K562 (cell line): ENCODE measurements around the gene LRMDA. TPM values are rescaled to one million over a fixed set of nuclear protein-coding genes. Genes with fewer than 3 reads are reported as not detected.

ENCODE experiments used
- ATAC-seq: fragments of 200-7000 bp; cut with Tn5 transposase; 3 replicates; pipeline ENCODE4 v1.9.1; 2020; ENCODE audit warnings: moderate library complexity
- BruUV-seq: library from RNA; stranded (reverse); fragments of 400-500 nt; replicated peaks from 2 replicates; lab custom pipeline; 2021; lab: Mats Ljungman, UMichigan
- CTCF ChIA-PET: fragments of 300-600 bp; formaldehyde crosslinking; extraction: SDS; loops from one replicate; lab custom pipeline; 2021; ENCODE audit warnings: low intra/inter-chr PET ratio; lab: Yijun Ruan, JAX
- POLR2A ChIA-PET: fragments of 300-600, 350-650 bp; sonication (Branson Sonifier 250); formaldehyde crosslinking; extraction: SDS; loops from one replicate; lab custom pipeline; 2021; ENCODE audit warnings: antibody characterized with exemption, inconsistent platforms; lab: Yijun Ruan, JAX
- DNase-seq, 4 experiments: peaks; one replicate each; pipeline versions ENCODE4 v3.0.0 to v3.0.0-alpha.2; 2011 to 2018; ENCODE audit warnings: low spot score in 3 of 4, mixed read lengths in 3 of 4; ENCODE audit errors: extremely low read depth in 1 of 4
- FAIRE-seq: peaks from 2 replicates; lab custom pipeline; 2011; peaks lifted over from hg19 to GRCh38; lab: Jason Lieb, UNC
- H2AFZ ChIP-seq: 2 replicates; pipeline ENCODE4 v1.6.0; 2011; ENCODE audit warnings: low read depth, low read length, control low read depth, inconsistent platforms
- H3K27ac ChIP-seq: fragments of 200-600 bp; 3 replicates; pipeline ENCODE4 v1.8.0; 2011; ENCODE audit warnings: low read depth, mild to moderate bottlenecking, control low read depth, inconsistent platforms, low read length, moderate library complexity, mixed read lengths; ENCODE audit errors: extremely low read depth
- H3K27me3 ChIP-seq, 2 experiments: fragments of 300-600 bp in 1 of 2; 2 replicates in 1 of 2; 3 replicates in 1 of 2; pipeline versions ENCODE4 v1.6.0 to v1.8.0; 2011; ENCODE audit warnings: inconsistent platforms in 2 of 2, low read length in 2 of 2, mild to moderate bottlenecking in 1 of 2, mixed read lengths in 1 of 2, moderate library complexity in 1 of 2; ENCODE audit not compliant: control insufficient read depth in 2 of 2, insufficient read depth in 2 of 2
- H3K36me3 ChIP-seq: fragments of 300-600 bp; 3 replicates; pipeline ENCODE4 v1.8.0; 2011; ENCODE audit warnings: mild to moderate bottlenecking, low read length, inconsistent platforms; ENCODE audit not compliant: control insufficient read depth, insufficient read depth
- H3K4me1 ChIP-seq, 2 experiments: fragments of 200-600 bp in 1 of 2; replicated peaks in 1 of 2; 2 replicates in 1 of 2; 3 replicates in 1 of 2; pipeline versions ENCODE4 v1.5.1 to v1.8.0; 2011; ENCODE audit warnings: inconsistent platforms in 2 of 2, low read length in 2 of 2, mild to moderate bottlenecking in 1 of 2, mixed read lengths in 1 of 2, moderate library complexity in 1 of 2; ENCODE audit not compliant: control insufficient read depth in 2 of 2, insufficient read depth in 2 of 2
- H3K4me2 ChIP-seq: 2 replicates; pipeline ENCODE4 v1.6.1; 2011; ENCODE audit warnings: low read length, control low read depth, inconsistent platforms, mixed read lengths; ENCODE audit not compliant: insufficient read depth
- H3K4me3 ChIP-seq: fragments of 200-600 bp; sonication (generic), shearing (Covaris generic); 2 replicates; pipeline ENCODE4 v1.5.1; 2016; ENCODE audit warnings: control low read depth, inconsistent platforms
- H3K79me2 ChIP-seq: fragments of 200-600 bp; 3 replicates; pipeline ENCODE4 v1.8.0; 2011; ENCODE audit warnings: low read length, inconsistent platforms; ENCODE audit not compliant: control insufficient read depth, insufficient read depth
- H3K9ac ChIP-seq, 2 experiments: 2 replicates each; pipeline versions ENCODE4 v1.6.0 to v1.6.1; 2011; ENCODE audit warnings: low read depth in 2 of 2, low read length in 2 of 2, control low read depth in 1 of 2, inconsistent platforms in 1 of 2, mild to moderate bottlenecking in 1 of 2, mixed read lengths in 1 of 2; ENCODE audit not compliant: insufficient read depth in 1 of 2
- H3K9me1 ChIP-seq: one replicate; pipeline ENCODE4 v1.6.0; 2011; ENCODE audit warnings: inconsistent platforms, mild to moderate bottlenecking, low read length, moderate library complexity; ENCODE audit not compliant: control insufficient read depth, insufficient read depth
- H3K9me3 ChIP-seq: replicated peaks from 2 replicates; pipeline ENCODE4 v1.5.1; 2011; ENCODE audit warnings: low read depth, low read length, inconsistent platforms; ENCODE audit not compliant: control insufficient read depth, insufficient read depth
- H4K20me1 ChIP-seq: replicated peaks from 2 replicates; pipeline ENCODE4 v1.6.1; 2011; ENCODE audit warnings: low read length, inconsistent platforms, mixed read lengths; ENCODE audit not compliant: control insufficient read depth, insufficient read depth
- CHD7 ChIP-seq: fragments of 200-600 bp; sonication (generic); IDR thresholded peaks from one replicate; pipeline ENCODE4 v1.6.1; 2012; ENCODE audit warnings: mild to moderate bottlenecking, low read depth, low read length, inconsistent platforms
- ERF ChIP-seq: fragments of 450-650 bp; formaldehyde crosslinking; IDR thresholded peaks from 2 replicates; pipeline ENCODE4 v1.4.0; 2020; ENCODE audit warnings: mild to moderate bottlenecking, mixed read lengths
- KDM1A ChIP-seq, 2 experiments: fragments of 450-650 bp; IDR thresholded peaks; 2 replicates each; pipeline ENCODE4 v1.6.1; 2016; ENCODE audit warnings: mild to moderate bottlenecking in 2 of 2
- KLF1 ChIP-seq: fragments of 450-650 bp; IDR thresholded peaks from 2 replicates; pipeline ENCODE4 v1.6.1; 2016; ENCODE audit warnings: missing genetic modification characterization, missing compliant biosample characterization
- MEF2D ChIP-seq: conservative IDR thresholded peaks from 2 replicates; pipeline ENCODE4 v1.6.1; 2016; ENCODE audit warnings: low read depth, missing genetic modification characterization, missing compliant biosample characterization
- NEUROD1 ChIP-seq: fragments of 150-350 bp; IDR thresholded peaks from 2 replicates; pipeline ENCODE4 v1.6.1; 2014; ENCODE audit warnings: borderline replicate concordance, low read length, low read depth; ENCODE audit not compliant: partially characterized antibody
- PRPF4 ChIP-seq: fragments of 200-400 bp; formaldehyde crosslinking; IDR thresholded peaks from one replicate; pipeline ENCODE4 v1.6.1; 2017; ENCODE audit warnings: low read length, low read depth, mild to moderate bottlenecking; ENCODE audit not compliant: insufficient read depth, poor library complexity, severe bottlenecking
- SRF ChIP-seq, 2 experiments: fragments of 250-450, 450-650 bp in 1 of 2; sonication (Bioruptor Pico) in 1 of 2; sonication (generic) in 1 of 2; formaldehyde crosslinking; IDR thresholded peaks; 2 replicates each; pipeline versions ENCODE4 v1.5.0 to v1.5.1; 2020 to 2022; ENCODE audit warnings: mild to moderate bottlenecking in 1 of 2, missing genetic modification reagents in 1 of 2
- TAF9B ChIP-seq: fragments of 450-650 bp; IDR thresholded peaks from 2 replicates; pipeline ENCODE4 v1.6.1; 2018; ENCODE audit warnings: mild to moderate bottlenecking; ENCODE audit not compliant: partially characterized antibody
- TGIF2 ChIP-seq: sonication (generic); formaldehyde crosslinking; IDR thresholded peaks from 2 replicates; pipeline ENCODE4 v1.8.1; 2022; ENCODE audit warnings: mild to moderate bottlenecking, missing genetic modification reagents, moderate library complexity
- WGBS: fragments of 100-300 bp; shearing (Covaris generic); methylation state at CpG from one replicate; pipeline ENCODE4 v1.1.6; 2016; ENCODE audit warnings: low coverage, mixed read lengths; ENCODE audit not compliant: insufficient coverage; ENCODE audit errors: missing lambda C conversion rate; 5-methylcytosine and 5-hydroxymethylcytosine counted together
- in situ Hi-C: fragments of 300-500 bp; cut with MboI; formaldehyde crosslinking; loops from 4 replicates; pipeline ENCODE4 v1.15.0; 2018; ENCODE audit warnings: inconsistent platforms, mixed read lengths
- intact Hi-C: fragments of 100-400 bp; cut with micrococcal nuclease; formaldehyde crosslinking; loops from 2 replicates; pipeline ENCODE4 v1.14.2; 2022
- polyA plus RNA-seq, 8 experiments: library from polyadenylated mRNA; depleted of rRNA in 4 of 8; stranded (reverse) in 5 of 8; unstranded in 3 of 8; fragments of >200 nt; fragmentation: Nextera tagmentation in 2 of 8; fragmentation: Illumina TruSeq in 1 of 8; extraction: Ambion mirVana in 2 of 8; extraction: Trizol in 1 of 8; gene quantifications; 2 replicates each; pipeline versions ENCODE4 v1.2.1 to v1.2.3, GENCODE V29; 2011 to 2014; ENCODE audit warnings: inconsistent platforms in 1 of 8, missing spikeins in 1 of 8
- total RNA-seq, 7 experiments: library from RNA; depleted of rRNA in 6 of 7; stranded (reverse); fragments of >200 nt in 6 of 7; fragmentation: Illumina TruSeq in 2 of 7; extraction: Trizol in 2 of 7; gene quantifications; 2 replicates each; pipeline versions ENCODE4 v1.2.1 to v1.2.3, GENCODE V29; 2011 to 2021; ENCODE audit warnings: low replicate concordance in 1 of 7
- TF ChIP-seq, protein P1 (sequence below): fragments of 250-450 bp; sonication (Bioruptor Pico); IDR thresholded peaks from 2 replicates; pipeline ENCODE4 v1.4.0; 2020

The LRMDA gene
- total and polyA plus RNA-seq, 9 of the 15 experiments (the other 6 are each of a cell fraction or from before 2014, with no cell fraction given): 0.25 TPM; not detected in 8

GRCh38 chr10:76001461-76001860 is 570.0 kb downstream of the LRMDA start:
- Histone ChIP-seq H3K27ac (no peak overlapping the region), H3K79me2 (no peaks in the 10 kb centered on the region), H3K4me3 (no peak overlapping the region), H3K27me3 (peaks cover 0 to 8% of the 10 kb centered on the region in 2 experiments; a peak in 1 of 5 replicates), H2AFZ (no peak overlapping the region), H3K4me2 (no peak overlapping the region), H4K20me1 (no peaks in the 10 kb centered on the region), H3K9me1 (no peaks in the 10 kb centered on the region), H3K9me3 (no peaks in the 10 kb centered on the region), H3K4me1 (no peaks in the 10 kb centered on the region), H3K9ac (no peak overlapping the region), H3K36me3 (no peaks in the 10 kb centered on the region)
- ChIA-PET POLR2A (no interaction called here), CTCF (no interaction called here)
- intact Hi-C loops: no loop called here
- in situ Hi-C loops: no loop called here
- no TSS peak for BruUV-seq
- FAIRE-seq (no peak), ATAC-seq (no peak), DNase-seq (no peak)
- 0% methylated on average over 1 of the region's 1 CpG for WGBS
- TF ChIP-seq, protein P1, sequence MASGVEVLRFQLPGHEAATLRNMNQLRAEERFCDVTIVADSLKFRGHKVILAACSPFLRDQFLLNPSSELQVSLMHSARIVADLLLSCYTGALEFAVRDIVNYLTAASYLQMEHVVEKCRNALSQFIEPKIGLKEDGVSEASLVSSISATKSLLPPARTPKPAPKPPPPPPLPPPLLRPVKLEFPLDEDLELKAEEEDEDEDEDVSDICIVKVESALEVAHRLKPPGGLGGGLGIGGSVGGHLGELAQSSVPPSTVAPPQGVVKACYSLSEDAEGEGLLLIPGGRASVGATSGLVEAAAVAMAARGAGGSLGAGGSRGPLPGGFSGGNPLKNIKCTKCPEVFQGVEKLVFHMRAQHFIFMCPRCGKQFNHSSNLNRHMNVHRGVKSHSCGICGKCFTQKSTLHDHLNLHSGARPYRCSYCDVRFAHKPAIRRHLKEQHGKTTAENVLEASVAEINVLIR (CRISPR knock-in tag): no peak
- TF ChIP-seq TGIF2 (CRISPR knock-in tag): no peak
- no peak for TF ChIP-seq KDM1A (IDR thresholded peaks at IDR 0.05)
- no peak for TF ChIP-seq NEUROD1
- no peak for TF ChIP-seq SRF (CRISPR knock-in tag; IDR thresholded peaks at IDR 0.05)
- no peak for TF ChIP-seq KLF1 (tag)
- TF ChIP-seq MEF2D: no peak
- no peak for TF ChIP-seq CHD7
- no peak for TF ChIP-seq PRPF4
- TF ChIP-seq TAF9B: no peak
- TF ChIP-seq ERF (CRISPR knock-in tag): no peak
